NB4 (cell line): ENCODE results near the gene RGS19.
A peak's percentile ranks its signal among the peaks of the same experiment; 100 is the strongest.

Experiments
- MYC ChIP-seq: IDR thresholded peaks from 2 replicates; pipeline ENCODE4 v1.6.1; 2011; ENCODE audit warnings: low read depth, low read length
- POLR2A ChIP-seq: IDR thresholded peaks from 2 replicates; pipeline ENCODE4 v1.6.1; 2011; ENCODE audit warnings: mild to moderate bottlenecking; ENCODE audit not compliant: insufficient read length; ENCODE audit errors: extremely low read depth
- TF ChIP-seq, protein P1 (sequence below): IDR thresholded peaks from one replicate; pipeline ENCODE4 v1.5.1; 2012; ENCODE audit warnings: low read depth, low read length

DNA sequence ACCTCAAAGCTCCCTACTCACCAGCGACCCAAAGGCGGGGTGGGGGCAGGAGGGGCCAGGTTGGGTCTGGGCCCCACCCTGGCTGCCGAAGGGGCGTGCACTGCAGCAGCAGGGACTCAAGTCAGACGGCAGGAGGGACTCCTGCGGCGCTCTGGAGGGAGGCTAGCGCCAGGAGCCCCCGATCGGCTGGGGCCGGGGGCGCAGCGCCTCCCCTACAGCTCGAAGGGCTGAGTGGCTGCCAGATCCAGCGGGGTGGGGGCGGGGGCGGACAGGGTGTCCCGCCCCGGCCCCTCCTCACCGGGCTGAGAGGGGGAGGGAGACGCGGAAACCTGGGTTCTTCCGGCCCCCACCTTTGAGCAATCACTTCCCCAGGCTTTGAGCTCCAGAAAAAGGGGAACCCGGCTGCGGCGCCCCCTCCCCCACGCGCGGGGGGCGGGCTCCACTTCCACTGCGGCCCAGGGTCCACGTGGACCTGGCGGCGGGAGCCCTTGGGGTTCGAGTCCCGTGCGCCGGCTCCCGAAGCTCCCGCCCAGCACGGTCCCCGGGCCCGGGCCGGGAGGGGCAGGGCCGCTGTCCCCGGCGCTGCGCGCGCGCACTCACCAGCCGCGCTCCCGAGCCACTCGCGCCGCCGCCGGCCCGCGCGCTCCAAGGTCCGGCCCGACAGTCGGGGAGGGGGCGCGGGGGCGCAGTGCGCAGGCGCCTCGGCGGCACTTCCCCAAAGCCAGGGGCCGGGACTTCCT is at the start of gene RGS19:
- TF ChIP-seq, protein P1, sequence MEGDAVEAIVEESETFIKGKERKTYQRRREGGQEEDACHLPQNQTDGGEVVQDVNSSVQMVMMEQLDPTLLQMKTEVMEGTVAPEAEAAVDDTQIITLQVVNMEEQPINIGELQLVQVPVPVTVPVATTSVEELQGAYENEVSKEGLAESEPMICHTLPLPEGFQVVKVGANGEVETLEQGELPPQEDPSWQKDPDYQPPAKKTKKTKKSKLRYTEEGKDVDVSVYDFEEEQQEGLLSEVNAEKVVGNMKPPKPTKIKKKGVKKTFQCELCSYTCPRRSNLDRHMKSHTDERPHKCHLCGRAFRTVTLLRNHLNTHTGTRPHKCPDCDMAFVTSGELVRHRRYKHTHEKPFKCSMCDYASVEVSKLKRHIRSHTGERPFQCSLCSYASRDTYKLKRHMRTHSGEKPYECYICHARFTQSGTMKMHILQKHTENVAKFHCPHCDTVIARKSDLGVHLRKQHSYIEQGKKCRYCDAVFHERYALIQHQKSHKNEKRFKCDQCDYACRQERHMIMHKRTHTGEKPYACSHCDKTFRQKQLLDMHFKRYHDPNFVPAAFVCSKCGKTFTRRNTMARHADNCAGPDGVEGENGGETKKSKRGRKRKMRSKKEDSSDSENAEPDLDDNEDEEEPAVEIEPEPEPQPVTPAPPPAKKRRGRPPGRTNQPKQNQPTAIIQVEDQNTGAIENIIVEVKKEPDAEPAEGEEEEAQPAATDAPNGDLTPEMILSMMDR, result peak; percentile 4
- peak; percentile 64 for TF ChIP-seq POLR2A
- TF ChIP-seq MYC, result peak; percentile 94
